ENCODE measurements around the gene PIK3CG.
"Not testable (repeated sequence)": the region's sequence is repeated elsewhere in the genome, so short reads cannot be mapped to it uniquely, and the experiment has no call there.

Gene PIK3CG

DNA sequence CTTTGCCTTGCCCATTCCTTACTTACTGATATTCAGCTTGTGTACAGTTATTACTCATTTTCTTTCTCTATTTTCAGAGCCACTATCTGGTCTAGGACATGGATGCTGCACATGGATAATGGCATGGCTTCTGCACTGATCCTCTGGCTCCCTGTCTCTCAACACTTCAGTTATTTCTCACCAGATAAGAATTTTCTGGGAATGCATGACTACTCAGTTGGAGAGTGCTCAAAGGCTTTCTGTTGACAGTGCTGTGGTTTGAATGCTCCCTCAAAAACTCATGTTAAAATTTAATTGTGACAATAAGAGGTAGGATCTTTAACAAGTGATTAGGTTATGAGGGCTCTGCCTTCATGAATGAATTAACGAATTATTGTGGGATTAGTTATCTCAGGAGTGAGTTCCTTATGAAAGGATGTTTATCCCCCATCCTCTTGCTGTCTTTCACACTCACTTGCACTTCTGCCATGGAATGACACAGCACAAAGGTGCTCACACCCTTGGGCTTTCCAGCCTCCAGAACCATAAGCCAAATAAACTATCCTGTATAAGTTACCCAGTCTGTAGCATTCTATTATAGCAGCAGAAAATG is 16.1 kb upstream of the PIK3CG start:
- TF ChIP-seq, protein P1, sequence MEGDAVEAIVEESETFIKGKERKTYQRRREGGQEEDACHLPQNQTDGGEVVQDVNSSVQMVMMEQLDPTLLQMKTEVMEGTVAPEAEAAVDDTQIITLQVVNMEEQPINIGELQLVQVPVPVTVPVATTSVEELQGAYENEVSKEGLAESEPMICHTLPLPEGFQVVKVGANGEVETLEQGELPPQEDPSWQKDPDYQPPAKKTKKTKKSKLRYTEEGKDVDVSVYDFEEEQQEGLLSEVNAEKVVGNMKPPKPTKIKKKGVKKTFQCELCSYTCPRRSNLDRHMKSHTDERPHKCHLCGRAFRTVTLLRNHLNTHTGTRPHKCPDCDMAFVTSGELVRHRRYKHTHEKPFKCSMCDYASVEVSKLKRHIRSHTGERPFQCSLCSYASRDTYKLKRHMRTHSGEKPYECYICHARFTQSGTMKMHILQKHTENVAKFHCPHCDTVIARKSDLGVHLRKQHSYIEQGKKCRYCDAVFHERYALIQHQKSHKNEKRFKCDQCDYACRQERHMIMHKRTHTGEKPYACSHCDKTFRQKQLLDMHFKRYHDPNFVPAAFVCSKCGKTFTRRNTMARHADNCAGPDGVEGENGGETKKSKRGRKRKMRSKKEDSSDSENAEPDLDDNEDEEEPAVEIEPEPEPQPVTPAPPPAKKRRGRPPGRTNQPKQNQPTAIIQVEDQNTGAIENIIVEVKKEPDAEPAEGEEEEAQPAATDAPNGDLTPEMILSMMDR (IDR thresholded peaks at IDR 0.05; ENCODE audit: unreplicated experiment in 3 of 3) = no peak
- peaks cover 4% of the 10 kb centered on the region for H3K27me3 Mint-ChIP-seq (ENCODE audit: low read depth)
- H3K4me3 Mint-ChIP-seq = no peak overlapping the region
- H3K4me1 Mint-ChIP-seq = no peaks in the 10 kb centered on the region
- H3K27ac Mint-ChIP-seq = peak overlapping the region; percentile 13 to 56 (median 37)
- no peaks in the 10 kb centered on the region for H3K36me3 Mint-ChIP-seq (ENCODE audit: low read depth)
- H3K9me3 Mint-ChIP-seq = no peaks in the 10 kb centered on the region

DNA sequence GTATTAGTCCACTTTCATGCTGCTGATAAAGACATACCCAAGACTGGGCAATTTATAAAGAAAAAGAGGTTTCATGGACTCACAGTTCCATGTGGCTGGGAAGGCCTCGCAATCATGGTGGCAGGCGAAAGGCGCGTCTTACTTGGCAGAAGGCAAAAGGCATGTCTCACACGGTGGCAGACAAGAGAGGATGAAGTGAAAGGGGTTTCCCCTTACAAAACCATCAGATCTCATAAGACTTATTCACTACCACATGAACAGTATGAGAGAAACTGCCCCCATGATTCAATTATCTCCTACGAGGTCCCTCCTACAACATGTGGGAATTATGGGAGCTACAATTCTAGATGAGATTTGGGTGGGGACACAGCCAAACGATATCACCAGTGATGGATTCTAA is 13.4 kb upstream of the PIK3CG start:
- H3K4me3 Mint-ChIP-seq; H3K27ac Mint-ChIP-seq; H3K4me1 Mint-ChIP-seq; H3K9me3 Mint-ChIP-seq; H3K36me3 Mint-ChIP-seq (ENCODE audit: low read depth); H3K27me3 Mint-ChIP-seq (ENCODE audit: low read depth): not testable (repeated sequence)

DNA sequence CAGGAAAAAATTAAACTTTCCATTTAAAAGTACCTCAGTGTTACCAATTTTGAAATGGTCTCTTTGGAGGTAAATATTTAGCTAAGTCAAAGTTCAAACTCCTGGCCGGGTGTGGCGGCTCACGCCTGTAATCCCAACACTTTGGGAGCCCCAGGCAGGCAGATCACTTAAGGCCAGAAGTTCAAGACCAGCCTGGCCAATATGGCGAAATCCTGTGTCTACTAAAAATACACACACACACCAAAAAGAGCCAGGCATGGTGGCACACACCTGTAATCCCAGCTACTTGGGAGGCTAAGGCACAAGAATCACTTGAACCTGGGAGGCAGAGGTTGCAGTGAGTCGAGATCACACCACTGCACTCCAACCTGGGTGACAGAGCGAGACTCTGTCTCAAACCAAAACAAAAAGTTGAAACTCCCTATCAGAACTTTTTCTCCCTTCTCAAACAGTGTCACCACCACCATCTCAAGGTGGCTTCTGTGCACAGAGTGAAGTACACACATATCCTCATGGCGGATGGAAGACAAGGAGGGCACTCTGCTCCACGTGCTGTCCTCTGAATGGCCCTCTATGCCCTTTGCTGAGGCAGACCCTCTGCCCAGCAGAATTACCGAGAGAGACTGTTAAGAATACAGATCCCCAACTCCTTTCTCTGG is 11.7 kb upstream of the PIK3CG start:
- Mint-ChIP-seq H3K4me3 (no peak overlapping the region), H3K36me3 (ENCODE audit: low read depth) (no peaks in the 10 kb centered on the region), H3K27ac (no peak overlapping the region), H3K27me3 (ENCODE audit: low read depth) (peaks cover 4% of the 10 kb centered on the region), H3K9me3 (peaks cover 2% of the 10 kb centered on the region), H3K4me1 (no peaks in the 10 kb centered on the region)
- TF ChIP-seq, protein P1 (IDR thresholded peaks at IDR 0.05; ENCODE audit: unreplicated experiment in 3 of 3) = no peak

DNA sequence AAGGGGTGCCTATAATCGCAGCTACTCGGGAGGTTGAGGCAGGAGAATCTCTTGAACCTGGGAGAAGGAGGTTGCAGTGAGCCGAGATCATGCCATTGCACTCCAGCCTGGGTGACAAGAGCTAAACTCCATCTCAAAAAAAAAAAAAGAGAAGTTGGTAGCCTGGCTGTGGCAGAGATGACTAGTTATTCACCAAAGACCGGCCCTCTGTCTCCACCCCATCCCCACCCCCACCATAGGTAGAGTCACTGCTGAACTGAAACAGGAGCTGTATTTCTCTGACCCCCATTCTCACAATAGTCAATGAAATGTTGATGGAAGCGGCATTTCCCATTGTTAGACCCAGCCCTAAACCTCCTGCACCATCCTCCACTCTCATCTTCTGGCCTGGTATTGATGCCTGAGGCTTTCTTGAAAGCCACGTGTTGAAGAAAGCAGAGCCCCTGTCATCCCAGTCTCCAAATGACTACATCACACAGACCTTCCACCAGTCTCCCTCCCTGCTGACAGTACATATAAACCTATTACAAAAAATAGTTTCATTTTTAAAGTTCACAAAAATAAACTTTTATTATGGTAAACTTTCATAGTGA is 9.4 kb upstream of the PIK3CG start:
- Mint-ChIP-seq H3K4me1 (peaks cover 8% of the 10 kb centered on the region), H3K9me3 (peaks cover 2% of the 10 kb centered on the region), H3K27me3 (ENCODE audit: low read depth) (peaks cover 6% of the 10 kb centered on the region), H3K36me3 (ENCODE audit: low read depth) (no peaks in the 10 kb centered on the region), H3K27ac (no peak overlapping the region), H3K4me3 (no peak overlapping the region)
- TF ChIP-seq, protein P1 (IDR thresholded peaks at IDR 0.05; ENCODE audit: unreplicated experiment in 3 of 3) = no peak

DNA sequence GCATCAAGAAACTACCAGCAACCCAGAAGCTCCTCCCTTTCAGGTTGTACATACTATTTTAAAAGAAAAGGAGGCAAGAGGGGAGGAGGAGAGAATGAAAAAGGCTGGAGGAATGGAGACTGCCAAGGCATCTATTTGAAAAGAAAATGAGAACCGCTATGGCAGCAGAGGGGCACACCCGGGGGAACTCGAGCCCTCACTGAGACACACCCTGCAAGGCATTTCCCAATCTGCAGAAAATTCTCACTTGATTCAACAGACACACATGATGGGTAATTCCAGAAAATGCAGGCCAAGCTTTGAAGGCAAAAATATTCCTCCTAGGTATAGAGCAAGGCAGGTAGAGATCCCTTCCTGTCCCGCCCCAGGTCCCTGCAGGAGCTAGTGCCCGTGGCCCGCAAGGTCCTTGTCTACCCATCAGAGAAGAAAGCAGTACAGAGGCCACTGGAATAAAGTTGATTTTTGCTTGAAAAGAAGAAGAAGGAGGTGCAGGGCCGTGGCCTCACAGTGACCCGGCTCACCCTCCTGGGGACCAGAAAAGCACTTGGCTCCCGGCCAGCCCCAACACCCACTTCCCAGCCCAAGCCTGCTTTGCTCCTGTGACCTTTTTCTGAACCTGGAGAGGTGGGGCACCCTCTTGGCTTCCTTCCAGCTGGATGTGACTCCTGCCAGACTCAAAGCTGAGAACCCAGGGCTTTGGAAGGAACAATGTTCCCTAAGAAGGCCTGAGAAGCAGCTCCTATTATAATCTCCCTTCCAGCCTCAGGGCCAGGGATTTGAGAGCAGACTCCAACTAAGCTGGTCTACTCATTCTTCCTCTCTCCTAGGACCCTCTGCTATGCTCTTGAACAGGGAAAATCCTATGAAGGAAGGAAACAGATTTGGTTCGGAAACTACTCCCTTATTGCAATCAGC is 6.2 kb upstream of the PIK3CG start:
- H3K4me3 Mint-ChIP-seq = no peak overlapping the region
- H3K36me3 Mint-ChIP-seq (ENCODE audit: low read depth) = no peaks in the 10 kb centered on the region
- H3K4me1 Mint-ChIP-seq = peaks cover 14% of the 10 kb centered on the region
- H3K27me3 Mint-ChIP-seq (ENCODE audit: low read depth) = peaks cover 6% of the 10 kb centered on the region
- peak overlapping the region; percentile 12 to 81 (median 73) for H3K27ac Mint-ChIP-seq
- TF ChIP-seq, protein P1 (IDR thresholded peaks at IDR 0.05; ENCODE audit: unreplicated experiment in 3 of 3) = no peak
- H3K9me3 Mint-ChIP-seq = peaks cover 2% of the 10 kb centered on the region
